Measurements from ENCODE around the gene TMBIM4. TPM values are rescaled to one million over a fixed set of nuclear protein-coding genes. Genes with fewer than 3 reads are reported as not detected.

Gene TMBIM4
- total and polyA plus RNA-seq, 2 donors (not counting 3 experiments of a cell fraction or from before 2014, with no cell fraction given), result 74.1 to 370 TPM

- CTCF ChIA-PET, result interaction anchor here (1.5 kb wide), 1 partner anchor 18 kb away, joined by 3 read pairs; no protein-coding TSS in a partner anchor
- FAIRE-seq (no peak), DNase-seq (ENCODE audit: low read depth, low spot score) (no peak)
- Histone ChIP-seq H3K27ac (ENCODE audit: insufficient read depth, low read depth, low read length) (no peak overlapping the region), H4K20me1 (replicated peaks; ENCODE audit: control insufficient read depth, extremely low read depth, insufficient read depth, low read length) (peaks cover 3% of the 10 kb centered on the region), H3K36me3 (ENCODE audit: control insufficient read depth in 2 of 2, extremely low read depth in 1 of 2, insufficient read depth in 2 of 2, low read length in 2 of 2) (peaks cover 0 to 3% of the 10 kb centered on the region in 2 experiments), H2AFZ (ENCODE audit: low read depth, low read length) (no peak overlapping the region), H3K9me1 (replicated peaks; ENCODE audit: control insufficient read depth, extremely low read depth, insufficient read depth, low read length) (no peaks in the 10 kb centered on the region), H3K9me3 (replicated peaks; ENCODE audit: control insufficient read depth, insufficient read depth, low read length) (no peaks in the 10 kb centered on the region), H3K4me1 (ENCODE audit: control insufficient read depth, extremely low read depth, insufficient read depth, low read length) (peaks cover 3% of the 10 kb centered on the region), H3K27me3 (ENCODE audit: control insufficient read depth in 2 of 2, insufficient read depth in 2 of 2, low read length in 2 of 2) (no peaks in the 10 kb centered on the region), H3K9ac (replicated peaks; ENCODE audit: extremely low read depth, insufficient read depth, low read length) (no peak overlapping the region), H3K4me3 (replicated peaks in 1 of 3; ENCODE audit: insufficient read depth in 1 of 3, low read depth in 1 of 3, low read length in 3 of 3) (no peak overlapping the region), H3K79me2 (ENCODE audit: control insufficient read depth, insufficient read depth, low read length) (peaks cover 71% of the 10 kb centered on the region), H3K4me2 (ENCODE audit: insufficient read depth, low read length) (no peak overlapping the region)
- dilution Hi-C loops (cut with MboI; ENCODE audit: extremely low pct_ligation_motif_present, low sequenced_read_pairs) (no loop called here), intact Hi-C loops (cut with micrococcal nuclease) (no loop called here)
- TF ChIP-seq MAX (IDR thresholded peaks at IDR 0.05; ENCODE audit: insufficient read depth, insufficient read length) (no peak), GATA2 (IDR thresholded peaks at IDR 0.05; ENCODE audit: insufficient read depth, insufficient read length, low read depth, low read length) (no peak), EZH2 (IDR thresholded peaks at IDR 0.05; ENCODE audit: borderline replicate concordance, low read depth, low read length, severe bottlenecking) (no peak), POLR2AphosphoS5 (IDR thresholded peaks at IDR 0.05; ENCODE audit: insufficient read depth, low read depth, low read length) (no peak), MYC (IDR thresholded peaks at IDR 0.05; ENCODE audit: low read depth, low read length) (no peak), FOS (IDR thresholded peaks at IDR 0.05; ENCODE audit: borderline replicate concordance, insufficient read depth, low read length) (no peak), POLR2A (IDR thresholded peaks at IDR 0.05; ENCODE audit: low read depth, low read length) (no peak), CTCF (IDR thresholded peaks at IDR 0.05; ENCODE audit: extremely low read depth in 1 of 2, insufficient read depth in 1 of 2, low read depth in 1 of 2, low read length in 2 of 2) (no peak), JUN (IDR thresholded peaks at IDR 0.05; ENCODE audit: borderline replicate concordance, insufficient read depth, insufficient read length, low read depth) (no peak)
- POLR2A ChIA-PET, result no interaction called here
- BruUV-seq (replicated peaks), result no TSS peak
Observed at GRCh38 chr12:66163289-66163688, 6.5 kb downstream of the TMBIM4 start.
